Tibial nerve (tissue), 4 donors: ENCODE data around the gene GLRX2. TPM values are rescaled to one million over a fixed set of nuclear protein-coding genes. Genes with fewer than 3 reads are reported as not detected.
"Not testable (repeated sequence)": the region's sequence is repeated elsewhere in the genome, so short reads cannot be mapped to it uniquely, and the experiment has no call there.

Experiments
- DNase-seq, 2 donors: peaks; one replicate each; pipeline ENCODE4 v3.0.0-alpha.2; 2019; ENCODE audit warnings: low spot score in 2 of 2
- H3K27ac ChIP-seq, 4 donors: fragments of 200-600 bp; sonication (generic) in 3 of 4; one replicate each; pipeline ENCODE4 v1.5.1; 2017 to 2019; ENCODE audit warnings: mild to moderate bottlenecking in 1 of 4
- H3K27me3 ChIP-seq, 2 donors: fragments of 200-600 bp; sonication (generic) in 1 of 2; one replicate each; pipeline versions ENCODE4 v1.5.1 to v1.6.0; 2017 to 2019
- H3K36me3 ChIP-seq, 3 donors: fragments of 200-600 bp; sonication (generic); one replicate each; pipeline ENCODE4 v1.5.1; 2018 to 2019
- H3K4me1 ChIP-seq, 4 donors: fragments of 200-600 bp; sonication (generic) in 3 of 4; one replicate each; pipeline ENCODE4 v1.5.1; 2017 to 2019
- H3K4me3 ChIP-seq, 4 donors: fragments of 200-600 bp; sonication (generic) in 3 of 4; one replicate each; pipeline ENCODE4 v1.5.1; 2017 to 2019; ENCODE audit warnings: mild to moderate bottlenecking in 1 of 4, moderate library complexity in 1 of 4
- H3K9me3 ChIP-seq, 4 donors: fragments of 200-600 bp; sonication (generic) in 3 of 4; one replicate each; pipeline ENCODE4 v1.5.1; 2017 to 2019
- CTCF ChIP-seq, 5 experiments: fragments of 200-600 bp in 3 of 5; fragments of 450-650 bp in 2 of 5; sonication (generic) in 3 of 5; IDR thresholded peaks; one replicate each; pipeline ENCODE4 v1.5.1; 2016 to 2019; ENCODE audit warnings: antibody characterized with exemption in 5 of 5, mild to moderate bottlenecking in 3 of 5, moderate library complexity in 2 of 5
- EP300 ChIP-seq, 2 donors: sonication (generic); formaldehyde crosslinking; IDR thresholded peaks; one replicate each; pipeline ENCODE4 v1.6.1; 2017; ENCODE audit warnings: antibody characterized with exemption in 2 of 2, mild to moderate bottlenecking in 1 of 2
- POLR2A ChIP-seq, 2 donors: fragments of 450-650 bp; IDR thresholded peaks; one replicate each; pipeline ENCODE4 v1.6.1; 2017; ENCODE audit warnings: antibody characterized with exemption in 2 of 2, mild to moderate bottlenecking in 2 of 2, moderate library complexity in 2 of 2
- WGBS, 2 donors: methylation state at CpG; one replicate each; pipeline ENCODE4 v1.1.5; 2018; 5-methylcytosine and 5-hydroxymethylcytosine counted together
- total RNA-seq, 4 donors: library from RNA; depleted of rRNA; stranded (reverse); fragments of >200 nt; gene quantifications; one replicate each; pipeline ENCODE4 v1.1.0, GENCODE V29; 2016

Gene GLRX2
- total RNA-seq, 4 donors from 2014 or later, result 3.9 to 8.3 (median 4.8) TPM

GRCh38 chr1:193121616-193122593 lies 16.7 kb upstream of the GLRX2 start, which contains the start of gene CDC73:
Gene CDC73 (plus strand): TSS chr1:193122031. CDS start chr1:193122201, 170 bp downstream.
- Histone ChIP-seq H3K9me3 (no peaks in the 10 kb centered on the region), H3K4me1 (peaks cover 0 to 49% (median 14%) of the 10 kb centered on the region in 4 donors), H3K36me3 (peaks cover 0 to 13% (median 0%) of the 10 kb centered on the region in 3 donors), H3K27me3 (no peaks in the 10 kb centered on the region), H3K27ac (peak within 1 kb of the TSS; percentile 78 to 97 (median 92)), H3K4me3 (peak within 1 kb of the TSS; percentile 48 to 94 (median 62))
- whole genome bisulfite sequencing, 2 donors, result 0 to 1% methylated on average over 63 to 64 of the region's 85 CpGs
- TF ChIP-seq POLR2A (IDR thresholded peaks at IDR 0.05) (peak; percentile 77 to 78), EP300 (IDR thresholded peaks at IDR 0.05) (peak; percentile 78 to 97), CTCF (IDR thresholded peaks at IDR 0.05) (peak; percentile 95 to 100 (median 98))
- peak; percentile 93 to 94 for DNase-seq

GRCh38 chr1:193120604-193121166 lies 15.5 kb upstream of the GLRX2 start:
- peak overlapping the region in 3 of 4 donors; percentile 61 to 94 (median 64) for H3K4me3 ChIP-seq
- no peak for DNase-seq
- WGBS, 2 donors, result 71 to 76% methylated on average over 6 of the region's 6 CpGs
- peaks cover 0 to 6% (median 0%) of the 10 kb centered on the region in 3 donors for H3K36me3 ChIP-seq
- H3K27me3 ChIP-seq, result no peaks in the 10 kb centered on the region
- H3K4me1 ChIP-seq, result peaks cover 0 to 37% (median 14%) of the 10 kb centered on the region in 4 donors
- TF ChIP-seq CTCF (IDR thresholded peaks at IDR 0.05) (no peak), POLR2A (IDR thresholded peaks at IDR 0.05) (no peak), EP300 (IDR thresholded peaks at IDR 0.05) (no peak)
- no peaks in the 10 kb centered on the region for H3K9me3 ChIP-seq
- peak overlapping the region in 2 of 4 donors; percentile 96 to 97 for H3K27ac ChIP-seq

- WGBS, 2 donors, result 88% methylated on average over 4 of the region's 4 CpGs
- no peak overlapping the region for H3K27ac ChIP-seq
- H3K4me1 ChIP-seq, result peaks cover 0 to 20% (median 9%) of the 10 kb centered on the region in 4 donors
- no peak overlapping the region for H3K4me3 ChIP-seq
- DNase-seq, result no peak
- H3K36me3 ChIP-seq, result no peaks in the 10 kb centered on the region
- no peak for TF ChIP-seq EP300 (IDR thresholded peaks at IDR 0.05)
- TF ChIP-seq POLR2A (IDR thresholded peaks at IDR 0.05), result no peak
- TF ChIP-seq CTCF (IDR thresholded peaks at IDR 0.05), result no peak
- no peaks in the 10 kb centered on the region for H3K9me3 ChIP-seq
- H3K27me3 ChIP-seq, result no peaks in the 10 kb centered on the region
Observed at GRCh38 chr1:193118803-193119730, 13.9 kb upstream of the GLRX2 start.

- TF ChIP-seq CTCF (IDR thresholded peaks at IDR 0.05) (no peak), POLR2A (IDR thresholded peaks at IDR 0.05) (no peak), EP300 (IDR thresholded peaks at IDR 0.05) (no peak)
- H3K9me3 ChIP-seq, result no peaks in the 10 kb centered on the region
- 70 to 76% methylated on average over 3 of the region's 3 CpGs for WGBS, 2 donors
Observed at GRCh38 chr1:193118194-193118593, 13.0 kb upstream of the GLRX2 start.

GRCh38 chr1:193117167-193117566 lies 12.0 kb upstream of the GLRX2 start:
- not testable (repeated sequence) for H3K27me3 ChIP-seq, H3K9me3 ChIP-seq, DNase-seq, H3K36me3 ChIP-seq, H3K27ac ChIP-seq, H3K4me3 ChIP-seq, H3K4me1 ChIP-seq
- WGBS, 2 donors, result 95 to 96% methylated on average over 6 of the region's 6 CpGs

More at GRCh38 chr1:193118194-193118593, 13.0 kb upstream of the GLRX2 start:
- Histone ChIP-seq H3K4me1 (peaks cover 0 to 12% (median 4%) of the 10 kb centered on the region in 4 donors), H3K27me3 (no peaks in the 10 kb centered on the region), H3K27ac (no peak overlapping the region), H3K4me3 (no peak overlapping the region), H3K36me3 (no peaks in the 10 kb centered on the region)
- DNase-seq, result no peak
